H1 (cell line): ENCODE measurements around the gene ISG15. TPM values are rescaled to one million over a fixed set of nuclear protein-coding genes. Genes with fewer than 3 reads are reported as not detected.
A peak's percentile ranks its signal among the peaks of the same experiment; 100 is the strongest.

Source experiments
- CTCF ChIA-PET: fragments of 300-600 bp; sonication (Branson Sonifier 250); formaldehyde crosslinking; loops from one replicate; lab custom pipeline; 2021; ENCODE audit not compliant: partially characterized antibody; lab: Charles Lee
- POLR2A ChIA-PET: fragments of 300-600 bp; sonication (Branson Sonifier 250); formaldehyde crosslinking; loops from one replicate; lab custom pipeline; 2021; ENCODE audit warnings: inconsistent platforms; ENCODE audit not compliant: partially characterized antibody; lab: Charles Lee
- DNase-seq, 2 experiments: peaks; one replicate each; pipeline versions ENCODE4 v3.0.0 to v3.0.0-alpha.2; 2010 to 2022; ENCODE audit warnings: low spot score in 2 of 2, low read depth in 1 of 2, mixed read lengths in 1 of 2
- FAIRE-seq: peaks from 2 replicates; lab custom pipeline; 2011; peaks lifted over from hg19 to GRCh38; lab: Jason Lieb, UNC
- H2AFZ ChIP-seq: 2 replicates; pipeline ENCODE4 v1.8.1; 2012; ENCODE audit warnings: low read length, inconsistent platforms
- H2AK5ac ChIP-seq: 2 replicates; pipeline ENCODE4 v1.6.1; 2013; ENCODE audit warnings: low read depth, low read length
- H2BK120ac ChIP-seq: replicated peaks from 2 replicates; pipeline ENCODE3; 2013; ENCODE audit warnings: low read depth, low read length, inconsistent platforms
- H2BK12ac ChIP-seq: 2 replicates; pipeline ENCODE4 v1.6.1; 2013; ENCODE audit warnings: low read depth, low read length
- H2BK15ac ChIP-seq: 2 replicates; pipeline ENCODE4 v1.6.1; 2013; ENCODE audit warnings: low read length
- H2BK20ac ChIP-seq: 2 replicates; pipeline ENCODE4 v1.6.1; 2013; ENCODE audit warnings: low read length
- H2BK5ac ChIP-seq: 2 replicates; pipeline ENCODE4 v1.6.1; 2013; ENCODE audit warnings: low read depth, low read length
- H3K14ac ChIP-seq: 2 replicates; pipeline ENCODE4 v1.6.1; 2013; ENCODE audit warnings: inconsistent platforms; ENCODE audit not compliant: insufficient read length
- H3K18ac ChIP-seq: 2 replicates; pipeline ENCODE4 v1.6.1; 2013; ENCODE audit warnings: low read length; ENCODE audit errors: extremely low read depth
- H3K23ac ChIP-seq: 2 replicates; pipeline ENCODE4 v1.6.1; 2013; ENCODE audit warnings: inconsistent platforms; ENCODE audit not compliant: insufficient read length
- H3K23me2 ChIP-seq: 2 replicates; pipeline ENCODE4 v1.6.1; 2013; ENCODE audit warnings: low read depth, low read length
- H3K27ac ChIP-seq: 2 replicates; pipeline ENCODE4 v1.6.1; 2011; ENCODE audit warnings: low read depth, low read length, inconsistent platforms
- H3K27me3 ChIP-seq, 4 experiments: replicated peaks in 1 of 4; 1 replicate in 1 of 4; 2 replicates in 3 of 4; pipeline versions ENCODE4 v1.6.1 to v1.8.1; 2011 to 2013; ENCODE audit warnings: low read length in 3 of 4, mild to moderate bottlenecking in 3 of 4, inconsistent platforms in 2 of 4, mixed read lengths in 2 of 4, moderate library complexity in 1 of 4; ENCODE audit not compliant: control insufficient read depth in 3 of 4, insufficient read depth in 3 of 4; ENCODE audit errors: extremely low read depth in 1 of 4
- H3K36me3 ChIP-seq, 4 experiments: 2 replicates each; pipeline versions ENCODE4 v1.6.1 to v1.8.1; 2011 to 2013; ENCODE audit warnings: mild to moderate bottlenecking in 4 of 4, low read length in 3 of 4, moderate library complexity in 2 of 4, control low read depth in 1 of 4, inconsistent platforms in 1 of 4; ENCODE audit not compliant: insufficient read depth in 4 of 4, control insufficient read depth in 2 of 4
- H3K4ac ChIP-seq: replicated peaks from 2 replicates; pipeline ENCODE3; 2013; ENCODE audit warnings: low read length, low read depth, mixed read lengths, inconsistent platforms; ENCODE audit not compliant: insufficient read length
- H3K4me1 ChIP-seq, 4 experiments: replicated peaks in 1 of 4; 1 replicate in 1 of 4; 2 replicates in 3 of 4; pipeline versions ENCODE4 v1.6.1 to v1.8.1; 2011 to 2013; ENCODE audit warnings: low read length in 3 of 4, inconsistent platforms in 2 of 4, mixed read lengths in 1 of 4; ENCODE audit not compliant: insufficient read depth in 4 of 4, control insufficient read depth in 3 of 4
- H3K4me2 ChIP-seq, 2 experiments: 2 replicates each; pipeline versions ENCODE4 v1.6.1 to v1.8.1; 2011 to 2013; ENCODE audit warnings: low read depth in 2 of 2, low read length in 2 of 2, control low read depth in 1 of 2, inconsistent platforms in 1 of 2, mild to moderate bottlenecking in 1 of 2; ENCODE audit not compliant: insufficient read depth in 1 of 2
- H3K4me3 ChIP-seq, 4 experiments: fragments of 200-600, 300-600 bp in 1 of 4; sonication (generic), shearing (Covaris generic), sonication (Bioruptor Twin) in 1 of 4; 2 replicates each; pipeline versions ENCODE4 v1.5.1 to v1.8.1; 2011 to 2016; ENCODE audit warnings: low read length in 4 of 4, low read depth in 3 of 4, control low read depth in 2 of 4, inconsistent platforms in 2 of 4, mild to moderate bottlenecking in 2 of 4, mixed read lengths in 1 of 4, moderate library complexity in 1 of 4; ENCODE audit not compliant: insufficient read depth in 2 of 4; ENCODE audit errors: extremely low read depth in 1 of 4
- H3K56ac ChIP-seq: replicated peaks from 2 replicates; pipeline ENCODE3; 2013; ENCODE audit warnings: low read depth, mild to moderate bottlenecking, mixed read lengths, low read length, inconsistent platforms; ENCODE audit not compliant: insufficient read length
- H3K79me1 ChIP-seq: 2 replicates; pipeline ENCODE4 v1.6.1; 2013; ENCODE audit warnings: low read depth, low read length, control low read depth
- H3K79me2 ChIP-seq, 2 experiments: 2 replicates each; pipeline versions ENCODE4 v1.6.1 to v1.8.1; 2012 to 2013; ENCODE audit warnings: low read length in 2 of 2, mild to moderate bottlenecking in 2 of 2, inconsistent platforms in 1 of 2; ENCODE audit not compliant: insufficient read depth in 2 of 2, control insufficient read depth in 1 of 2
- H3K9ac ChIP-seq, 4 experiments: replicated peaks in 1 of 4; 1 replicate in 1 of 4; 2 replicates in 3 of 4; pipeline versions ENCODE4 v1.6.1 to v1.8.1; 2011 to 2013; ENCODE audit warnings: low read depth in 3 of 4, low read length in 3 of 4, control low read depth in 2 of 4, mild to moderate bottlenecking in 2 of 4, moderate library complexity in 2 of 4, inconsistent platforms in 1 of 4; ENCODE audit errors: extremely low read depth in 1 of 4
- H3K9me3 ChIP-seq, 2 experiments: 2 replicates each; pipeline versions ENCODE4 v1.6.1 to v1.8.1; 2012 to 2013; ENCODE audit warnings: mild to moderate bottlenecking in 2 of 2, moderate library complexity in 2 of 2, control low read depth in 1 of 2, inconsistent platforms in 1 of 2, low read depth in 1 of 2, low read length in 1 of 2, mixed read lengths in 1 of 2; ENCODE audit not compliant: insufficient read depth in 2 of 2
- H4K20me1 ChIP-seq, 2 experiments: replicated peaks in 1 of 2; 2 replicates each; pipeline versions ENCODE3 to v1.8.1; 2011 to 2013; ENCODE audit warnings: inconsistent platforms in 2 of 2, low read length in 2 of 2, mild to moderate bottlenecking in 1 of 2; ENCODE audit not compliant: insufficient read depth in 2 of 2, control insufficient read depth in 1 of 2
- H4K5ac ChIP-seq: 2 replicates; pipeline ENCODE4 v1.6.1; 2013; ENCODE audit warnings: low read length, low read depth, mixed read lengths, inconsistent platforms; ENCODE audit not compliant: insufficient read length
- H4K8ac ChIP-seq: 2 replicates; pipeline ENCODE4 v1.8.0; 2013; ENCODE audit warnings: mild to moderate bottlenecking, moderate library complexity, low read length, inconsistent platforms; ENCODE audit not compliant: insufficient read depth; ENCODE audit errors: extremely low read depth
- H4K91ac ChIP-seq: replicated peaks from 2 replicates; pipeline ENCODE3; 2013; ENCODE audit warnings: low read length, mixed read lengths, inconsistent platforms; ENCODE audit not compliant: insufficient read length
- BRCA1 ChIP-seq: IDR thresholded peaks from 2 replicates; pipeline ENCODE4 v1.6.1; 2012; ENCODE audit warnings: low read depth, low read length, improper control_type of control experiment
- EZH2 ChIP-seq: fragments of 200-600 bp; sonication (generic); IDR thresholded peaks from 2 replicates; pipeline ENCODE4 v1.7.1; 2012; ENCODE audit warnings: low read depth, mild to moderate bottlenecking, moderate library complexity, low read length, inconsistent platforms; ENCODE audit not compliant: severe bottlenecking
- WGBS, 2 experiments: shearing (Covaris generic) in 1 of 2; methylation state at CpG; one replicate each; pipeline versions ENCODE4 v1.1.6 to v1.1.7; 2013 to 2015; ENCODE audit warnings: low lambda C conversion rate in 2 of 2, mixed read lengths in 2 of 2, inconsistent platforms in 1 of 2, low coverage in 1 of 2, missing lambda C conversion rate in 1 of 2; ENCODE audit not compliant: insufficient replicate concordance in 2 of 2, insufficient coverage in 1 of 2, insufficient read length in 1 of 2; ENCODE audit errors: extremely low coverage in 1 of 2, missing lambda C conversion rate in 1 of 2; 5-methylcytosine and 5-hydroxymethylcytosine counted together
- polyA plus RNA-seq, 7 experiments: library from polyadenylated mRNA; depleted of rRNA in 3 of 7; stranded (reverse) in 5 of 7; unstranded in 2 of 7; fragments of >200 nt in 5 of 7; fragments of 200-250 nt in 2 of 7; gene quantifications; 1 replicate in 5 of 7; 2 replicates in 1 of 7; 4 replicates in 1 of 7; pipeline versions ENCODE4 v1.2.1 to v1.2.3, GENCODE V29; 2011 to 2013; ENCODE audit warnings: missing spikeins in 2 of 7, mixed read lengths in 2 of 7
- total RNA-seq: library from RNA; stranded (reverse); fragmentation: NEBNext Ultra II Directional; extraction: Animal tissue kit (Norgen Biotek cat#: 25700); gene quantifications from 2 replicates; pipeline ENCODE4 v1.2.1, GENCODE V29; 2021

Gene ISG15
- total and polyA plus RNA-seq, 2 of the 8 experiments (the other 6 are each of a cell fraction or from before 2014, with no cell fraction given) = 29.3 to 121 TPM

DNA sequence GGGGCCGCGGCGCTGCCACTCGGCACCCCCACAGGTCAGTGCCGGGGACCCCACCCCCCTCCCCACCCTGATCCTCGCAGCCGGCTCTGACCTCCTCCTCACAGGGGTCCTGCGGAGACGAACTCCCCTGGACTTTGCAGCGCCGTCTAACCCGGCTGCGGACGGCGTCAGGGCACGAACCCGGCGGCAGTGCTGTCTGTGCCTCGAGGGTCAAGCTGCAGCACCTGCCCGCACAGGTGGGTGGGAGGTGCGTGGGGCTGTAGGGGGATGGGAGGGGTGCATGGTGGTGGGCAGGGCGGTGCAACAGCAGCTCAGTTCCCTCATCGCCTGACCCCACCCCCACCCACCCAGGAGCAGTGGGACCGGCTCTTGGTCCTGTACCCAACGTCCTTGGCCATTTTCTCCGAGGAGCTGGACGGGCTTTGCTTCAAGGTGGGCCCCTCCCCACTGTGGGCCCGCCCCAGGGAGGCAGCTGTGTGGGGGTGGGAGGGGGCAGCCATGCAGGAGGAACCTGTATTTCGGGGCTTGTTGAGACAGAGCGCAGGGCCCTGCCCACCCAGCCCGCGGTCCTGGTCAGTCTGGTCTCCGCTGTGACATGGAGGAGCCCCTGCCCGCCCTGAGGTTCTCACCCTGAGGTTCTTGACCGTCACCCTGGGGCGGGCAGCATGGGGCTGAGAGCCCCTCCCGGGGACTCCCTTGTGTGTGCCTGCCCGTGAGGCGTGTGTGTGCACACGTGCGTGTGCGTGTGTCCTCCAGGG is 42.1 kb upstream of the ISG15 start:
- no peak overlapping the region for H2AK5ac ChIP-seq
- H3K9ac ChIP-seq = no peak overlapping the region
- no peaks in the 10 kb centered on the region; the same call in 1 of the 2 replicates for H3K79me1 ChIP-seq
- CTCF ChIA-PET = interaction anchor here (0.5 to 7.0 kb wide), 10 partner anchors 12 to 287 kb away, joined by 3 to 53 read pairs (median 3); partner anchors contain the start of gene PERM1
- H3K4ac ChIP-seq = no peak overlapping the region
- H2BK12ac ChIP-seq = 0 out of 2 replicates have a peak overlapping the region, but pooled peaks have one; percentile 27
- peaks cover 10% of the 10 kb centered on the region; the same call in 1 of the 2 replicates for H3K23me2 ChIP-seq
- POLR2A ChIA-PET = interaction anchor here (0.8 to 1.4 kb wide), 6 partner anchors 9 to 63 kb away, joined by 3 to 5 read pairs (median 4); no protein-coding TSS in a partner anchor
- H3K14ac ChIP-seq = no peak overlapping the region
- H3K27me3 ChIP-seq = peaks cover 11 to 63% (median 48%) of the 10 kb centered on the region in 4 experiments
- FAIRE-seq (no peak), DNase-seq (no peak)
- no peak overlapping the region for H3K56ac ChIP-seq
- H3K23ac ChIP-seq = no peak overlapping the region
- H3K36me3 ChIP-seq = no peaks in the 10 kb centered on the region
- no peak overlapping the region for H2BK15ac ChIP-seq
- H3K27ac ChIP-seq = no peak overlapping the region
- WGBS, 2 experiments = 76% methylated on average over 5 of the region's 42 CpGs; no CpG with 5 or more reads in 1 of the 2 experiments
- H3K79me2 ChIP-seq = peaks cover 0 to 3% of the 10 kb centered on the region in 2 experiments; a peak in 1 of 4 replicates
- H3K9me3 ChIP-seq = no peaks in the 10 kb centered on the region
- no peak overlapping the region for H2BK20ac ChIP-seq
- H4K5ac ChIP-seq = no peak overlapping the region
- H3K4me1 ChIP-seq = peaks cover 0 to 14% (median 8%) of the 10 kb centered on the region in 4 experiments; a peak in 5 of 7 replicates
- H4K20me1 ChIP-seq = peaks cover 0 to 20% of the 10 kb centered on the region in 2 experiments
- no peak overlapping the region for H4K91ac ChIP-seq
- H3K18ac ChIP-seq = no peak overlapping the region
- H4K8ac ChIP-seq = no peak overlapping the region
- H2BK5ac ChIP-seq = no peak overlapping the region
- H2BK120ac ChIP-seq = no peak overlapping the region
- H3K4me3 ChIP-seq = peak overlapping the region in 1 of 4 experiments; percentile 50; a peak in 3 of 8 replicates
- H3K4me2 ChIP-seq = peak overlapping the region; percentile 46 to 61; a peak in 3 of 4 replicates
- TF ChIP-seq BRCA1 (no peak), EZH2 (peak; percentile 2)
- H2AFZ ChIP-seq = no peak overlapping the region
